ENCODE data around the gene ASTL.

The ASTL gene

DNA sequence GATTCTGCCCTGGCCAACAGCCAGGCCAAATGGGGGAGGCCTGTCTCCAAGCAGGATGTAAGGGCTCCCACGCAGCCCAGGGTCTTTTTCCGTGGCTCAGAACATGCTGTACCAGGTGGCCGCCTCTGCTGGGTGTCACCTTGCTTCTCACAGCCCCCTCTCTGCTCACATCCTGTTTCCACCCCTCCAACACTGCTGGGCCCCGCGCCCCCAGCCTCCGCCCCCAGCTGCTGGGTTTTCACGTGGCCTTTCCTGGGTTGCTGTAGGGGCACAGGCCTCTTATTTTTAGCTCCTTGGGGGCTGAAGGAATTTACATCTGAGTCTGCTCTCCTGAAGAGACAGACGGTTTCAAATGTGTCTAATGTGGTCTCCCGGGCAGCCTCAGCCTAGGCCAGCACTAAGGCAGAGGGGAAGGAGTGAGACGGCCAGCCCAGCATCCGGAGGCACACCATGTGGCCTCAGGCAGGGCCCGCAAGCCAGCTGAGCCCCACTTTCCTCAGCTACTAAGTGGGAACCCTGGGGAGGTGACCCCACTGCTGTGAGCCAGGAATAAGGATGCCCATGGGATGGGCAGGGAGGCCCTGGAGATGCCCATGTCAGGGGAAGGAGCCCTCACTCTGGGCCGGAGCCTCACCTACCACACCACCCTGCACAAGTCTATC lies 25.6 kb upstream of the ASTL start:
- Histone ChIP-seq H3K9me3 (ENCODE audit: control insufficient read depth, insufficient read depth, low read depth, low read length) (no peaks in the 10 kb centered on the region), H3K4me3 (ENCODE audit: low read depth, low read length) (no peak overlapping the region), H3K36me3 (ENCODE audit: control insufficient read depth in 2 of 2, insufficient read depth in 1 of 2, low read length in 2 of 2) (no peaks in the 10 kb centered on the region), H3K4me1 (ENCODE audit: control insufficient read depth, insufficient read depth, low read length) (no peaks in the 10 kb centered on the region), H3K27ac (ENCODE audit: extremely low read depth, low read depth, low read length) (no peak overlapping the region)
- CTCF ChIA-PET = interaction anchor here (2.5 kb wide), 1 partner anchor 11 kb away, joined by 15 read pairs; no protein-coding TSS in a partner anchor
- TF ChIP-seq ZNF350 (tag by site-specific recombination; IDR thresholded peaks at IDR 0.05) = no peak
- TF ChIP-seq ZFHX2 (tag by site-specific recombination; conservative IDR thresholded peaks at IDR 0.05) = peak; percentile 53; the same call in 1 of the 2 replicates
- no peak for TF ChIP-seq ZNF221 (tag by site-specific recombination; IDR thresholded peaks at IDR 0.05; ENCODE audit: borderline replicate concordance)
- no peak for TF ChIP-seq ZNF488 (tag by site-specific recombination; IDR thresholded peaks at IDR 0.05)
- TF ChIP-seq TCF7L2 (IDR thresholded peaks at IDR 0.05; ENCODE audit: borderline replicate concordance, low read depth, low read length) = no peak
- no peak for TF ChIP-seq ZNF521 (tag by site-specific recombination; IDR thresholded peaks at IDR 0.05)
- TF ChIP-seq EGR2 (tag by site-specific recombination; IDR thresholded peaks at IDR 0.05; ENCODE audit: low read depth) = peak; percentile 50
- TF ChIP-seq, protein P1, sequence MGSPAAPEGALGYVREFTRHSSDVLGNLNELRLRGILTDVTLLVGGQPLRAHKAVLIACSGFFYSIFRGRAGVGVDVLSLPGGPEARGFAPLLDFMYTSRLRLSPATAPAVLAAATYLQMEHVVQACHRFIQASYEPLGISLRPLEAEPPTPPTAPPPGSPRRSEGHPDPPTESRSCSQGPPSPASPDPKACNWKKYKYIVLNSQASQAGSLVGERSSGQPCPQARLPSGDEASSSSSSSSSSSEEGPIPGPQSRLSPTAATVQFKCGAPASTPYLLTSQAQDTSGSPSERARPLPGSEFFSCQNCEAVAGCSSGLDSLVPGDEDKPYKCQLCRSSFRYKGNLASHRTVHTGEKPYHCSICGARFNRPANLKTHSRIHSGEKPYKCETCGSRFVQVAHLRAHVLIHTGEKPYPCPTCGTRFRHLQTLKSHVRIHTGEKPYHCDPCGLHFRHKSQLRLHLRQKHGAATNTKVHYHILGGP (tag by site-specific recombination; IDR thresholded peaks at IDR 0.05) = no peak
- no peak for TF ChIP-seq ZNF777 (tag by site-specific recombination; IDR thresholded peaks at IDR 0.05; ENCODE audit: borderline replicate concordance)
- TF ChIP-seq ZNF629 (tag by site-specific recombination; IDR thresholded peaks at IDR 0.05) = no peak
- POLR2A ChIA-PET = no interaction called here

GRCh38 chr2:96163415-96163767 lies 25.1 kb upstream of the ASTL start:
- H3K4me3 ChIP-seq (ENCODE audit: low read depth, low read length) = no peak overlapping the region
- no peaks in the 10 kb centered on the region for H3K4me1 ChIP-seq (ENCODE audit: control insufficient read depth, insufficient read depth, low read length)
- ChIA-PET CTCF (interaction anchor here (2.5 kb wide), 1 partner anchor 12 kb away, joined by 15 read pairs; no protein-coding TSS in a partner anchor), POLR2A (no interaction called here)
- TF ChIP-seq ZNF214 (tag by site-specific recombination; IDR thresholded peaks at IDR 0.05; ENCODE audit: borderline replicate concordance) (no peak), SP7 (tag by site-specific recombination; IDR thresholded peaks at IDR 0.05) (no peak), ZNF2 (tag by site-specific recombination; IDR thresholded peaks at IDR 0.05) (no peak), ZBTB8A (tag by site-specific recombination; IDR thresholded peaks at IDR 0.05) (no peak), ZBTB6 (tag by site-specific recombination; IDR thresholded peaks at IDR 0.05) (no peak), KLF1 (tag by site-specific recombination; IDR thresholded peaks at IDR 0.05) (no peak), ZNF514 (tag by site-specific recombination; IDR thresholded peaks at IDR 0.05) (no peak), ZNF423 (tag by site-specific recombination; IDR thresholded peaks at IDR 0.05) (no peak)
- TF ChIP-seq, protein P2, sequence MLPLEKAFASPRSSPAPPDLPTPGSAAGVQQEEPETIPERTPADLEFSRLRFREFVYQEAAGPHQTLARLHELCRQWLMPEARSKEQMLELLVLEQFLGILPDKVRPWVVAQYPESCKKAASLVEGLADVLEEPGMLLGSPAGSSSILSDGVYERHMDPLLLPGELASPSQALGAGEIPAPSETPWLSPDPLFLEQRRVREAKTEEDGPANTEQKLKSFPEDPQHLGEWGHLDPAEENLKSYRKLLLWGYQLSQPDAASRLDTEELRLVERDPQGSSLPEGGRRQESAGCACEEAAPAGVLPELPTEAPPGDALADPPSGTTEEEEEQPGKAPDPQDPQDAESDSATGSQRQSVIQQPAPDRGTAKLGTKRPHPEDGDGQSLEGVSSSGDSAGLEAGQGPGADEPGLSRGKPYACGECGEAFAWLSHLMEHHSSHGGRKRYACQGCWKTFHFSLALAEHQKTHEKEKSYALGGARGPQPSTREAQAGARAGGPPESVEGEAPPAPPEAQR (tag by site-specific recombination; IDR thresholded peaks at IDR 0.05) = no peak
- TF ChIP-seq, protein P3, sequence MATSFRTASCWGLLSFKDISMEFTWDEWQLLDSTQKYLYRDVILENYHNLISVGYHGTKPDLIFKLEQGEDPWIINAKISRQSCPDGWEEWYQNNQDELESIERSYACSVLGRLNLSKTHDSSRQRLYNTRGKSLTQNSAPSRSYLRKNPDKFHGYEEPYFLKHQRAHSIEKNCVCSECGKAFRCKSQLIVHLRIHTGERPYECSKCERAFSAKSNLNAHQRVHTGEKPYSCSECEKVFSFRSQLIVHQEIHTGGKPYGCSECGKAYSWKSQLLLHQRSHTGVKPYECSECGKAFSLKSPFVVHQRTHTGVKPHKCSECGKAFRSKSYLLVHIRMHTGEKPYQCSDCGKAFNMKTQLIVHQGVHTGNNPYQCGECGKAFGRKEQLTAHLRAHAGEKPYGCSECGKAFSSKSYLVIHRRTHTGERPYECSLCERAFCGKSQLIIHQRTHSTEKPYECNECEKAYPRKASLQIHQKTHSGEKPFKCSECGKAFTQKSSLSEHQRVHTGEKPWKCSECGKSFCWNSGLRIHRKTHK (tag by site-specific recombination; IDR thresholded peaks at IDR 0.05) = no peak
- H3K27ac ChIP-seq (ENCODE audit: extremely low read depth, low read depth, low read length) = no peak overlapping the region
- H3K9me3 ChIP-seq (ENCODE audit: control insufficient read depth, insufficient read depth, low read depth, low read length) = no peaks in the 10 kb centered on the region
- no peaks in the 10 kb centered on the region for H3K36me3 ChIP-seq (ENCODE audit: control insufficient read depth in 2 of 2, insufficient read depth in 1 of 2, low read length in 2 of 2)

All from HEK293 (cell line).